SK-N-SH treated with all-trans-retinoic acid at 6 μM for 48 hours (cell line): ENCODE data around the gene MPDU1.
A peak's percentile ranks its signal among the peaks of the same experiment; 100 is the strongest.

Experiments
- ATAC-seq: fragments of 200-7000 bp; cut with Tn5 transposase; 3 replicates; pipeline ENCODE4 v1.9.1; 2020; ENCODE audit warnings: mild to moderate bottlenecking, moderate library complexity
- ARNTL ChIP-seq: fragments of 450-650 bp; formaldehyde crosslinking; IDR thresholded peaks from 2 replicates; pipeline ENCODE4 v1.5.0; 2020; ENCODE audit warnings: low read depth, mild to moderate bottlenecking, moderate library complexity, borderline replicate concordance
- BACH2 ChIP-seq: fragments of 250-450 bp; sonication (Bioruptor Pico); IDR thresholded peaks from 2 replicates; pipeline ENCODE4 v1.9.0; 2021; ENCODE audit warnings: mild to moderate bottlenecking, borderline replicate concordance
- CREB5 ChIP-seq: fragments of 250-450 bp; sonication (Bioruptor Pico); IDR thresholded peaks from 2 replicates; pipeline ENCODE4 v1.5.1; 2020; ENCODE audit warnings: low read depth, mild to moderate bottlenecking, moderate library complexity
- CSDC2 ChIP-seq: fragments of 250-450 bp; sonication (Bioruptor Pico); IDR thresholded peaks from 2 replicates; pipeline ENCODE4 v1.5.0; 2020; ENCODE audit warnings: mild to moderate bottlenecking, moderate library complexity
- ESRRG ChIP-seq: fragments of 250-450 bp; sonication (Bioruptor Pico); IDR thresholded peaks from 2 replicates; pipeline ENCODE4 v1.6.1; 2021; ENCODE audit warnings: mild to moderate bottlenecking
- GLIS3 ChIP-seq: fragments of 250-450 bp; sonication (Bioruptor Pico); IDR thresholded peaks from 2 replicates; pipeline ENCODE4 v1.5.0; 2020; ENCODE audit warnings: mild to moderate bottlenecking, moderate library complexity
- ISL1 ChIP-seq: fragments of 250-450 bp; sonication (Bioruptor Pico); IDR thresholded peaks from 2 replicates; pipeline ENCODE4 v2.1.2; 2022; ENCODE audit warnings: mild to moderate bottlenecking, moderate library complexity
- OSR1 ChIP-seq: fragments of 250-450 bp; sonication (Bioruptor Pico); IDR thresholded peaks from 2 replicates; pipeline ENCODE4 v1.8.0; 2022; ENCODE audit warnings: moderate library complexity, mild to moderate bottlenecking, inconsistent platforms
- PATZ1 ChIP-seq: fragments of 250-450 bp; sonication (Bioruptor Pico); IDR thresholded peaks from 2 replicates; pipeline ENCODE4 v1.8.0; 2020; ENCODE audit warnings: mild to moderate bottlenecking, moderate library complexity, borderline replicate concordance
- POU6F1 ChIP-seq: fragments of 250-450 bp; sonication (Bioruptor Pico); IDR thresholded peaks from 2 replicates; pipeline ENCODE4 v1.8.0; 2021; ENCODE audit warnings: low read depth, mild to moderate bottlenecking, moderate library complexity, borderline replicate concordance
- PPARA ChIP-seq: fragments of 250-450 bp; sonication (Bioruptor Pico); IDR thresholded peaks from 2 replicates; pipeline ENCODE4 v1.5.0; 2020; ENCODE audit warnings: mild to moderate bottlenecking, borderline replicate concordance
- RARB ChIP-seq: fragments of 250-450 bp; sonication (Bioruptor Pico); IDR thresholded peaks from 2 replicates; pipeline ENCODE4 v1.8.0; 2021; ENCODE audit warnings: mild to moderate bottlenecking, moderate library complexity
- TCF4 ChIP-seq: fragments of 250-450 bp; sonication (Bioruptor Pico); IDR thresholded peaks from 2 replicates; pipeline ENCODE4 v1.8.0; 2021; ENCODE audit warnings: mild to moderate bottlenecking, moderate library complexity, borderline replicate concordance
- TOX ChIP-seq: fragments of 250-450 bp; sonication (Bioruptor Pico); IDR thresholded peaks from 2 replicates; pipeline ENCODE4 v1.8.0; 2021; ENCODE audit warnings: mild to moderate bottlenecking, moderate library complexity, borderline replicate concordance
- ZC3H10 ChIP-seq: fragments of 250-450 bp; sonication (Bioruptor Pico); IDR thresholded peaks from 2 replicates; pipeline ENCODE4 v1.5.1; 2021; ENCODE audit warnings: mild to moderate bottlenecking, moderate library complexity
- ZFP3 ChIP-seq: fragments of 250-450 bp; sonication (Bioruptor Pico); IDR thresholded peaks from 2 replicates; pipeline ENCODE4 v1.5.0; 2020; ENCODE audit warnings: mild to moderate bottlenecking, moderate library complexity
- ZFP30 ChIP-seq: fragments of 450-650 bp; formaldehyde crosslinking; IDR thresholded peaks from 2 replicates; pipeline ENCODE4 v1.5.0; 2022; ENCODE audit warnings: mild to moderate bottlenecking, moderate library complexity
- ZNF565 ChIP-seq: fragments of 450-650 bp; formaldehyde crosslinking; conservative IDR thresholded peaks from 2 replicates; pipeline ENCODE4 v1.5.0; 2020; ENCODE audit warnings: low read depth, mild to moderate bottlenecking, moderate library complexity
- ZNF70 ChIP-seq: fragments of 450-650 bp; formaldehyde crosslinking; IDR thresholded peaks from 2 replicates; pipeline ENCODE4 v1.5.0; 2020; ENCODE audit warnings: mild to moderate bottlenecking, moderate library complexity
- ZNF8 ChIP-seq: fragments of 450-650 bp; formaldehyde crosslinking; IDR thresholded peaks from 2 replicates; pipeline ENCODE4 v1.5.0; 2020; ENCODE audit warnings: mild to moderate bottlenecking, moderate library complexity
- TF ChIP-seq, protein P1 (sequence below): fragments of 250-450 bp; sonication (Bioruptor Pico); IDR thresholded peaks from 2 replicates; pipeline ENCODE4 v1.5.0; 2020; ENCODE audit warnings: mild to moderate bottlenecking, moderate library complexity

MPDU1 gene

DNA sequence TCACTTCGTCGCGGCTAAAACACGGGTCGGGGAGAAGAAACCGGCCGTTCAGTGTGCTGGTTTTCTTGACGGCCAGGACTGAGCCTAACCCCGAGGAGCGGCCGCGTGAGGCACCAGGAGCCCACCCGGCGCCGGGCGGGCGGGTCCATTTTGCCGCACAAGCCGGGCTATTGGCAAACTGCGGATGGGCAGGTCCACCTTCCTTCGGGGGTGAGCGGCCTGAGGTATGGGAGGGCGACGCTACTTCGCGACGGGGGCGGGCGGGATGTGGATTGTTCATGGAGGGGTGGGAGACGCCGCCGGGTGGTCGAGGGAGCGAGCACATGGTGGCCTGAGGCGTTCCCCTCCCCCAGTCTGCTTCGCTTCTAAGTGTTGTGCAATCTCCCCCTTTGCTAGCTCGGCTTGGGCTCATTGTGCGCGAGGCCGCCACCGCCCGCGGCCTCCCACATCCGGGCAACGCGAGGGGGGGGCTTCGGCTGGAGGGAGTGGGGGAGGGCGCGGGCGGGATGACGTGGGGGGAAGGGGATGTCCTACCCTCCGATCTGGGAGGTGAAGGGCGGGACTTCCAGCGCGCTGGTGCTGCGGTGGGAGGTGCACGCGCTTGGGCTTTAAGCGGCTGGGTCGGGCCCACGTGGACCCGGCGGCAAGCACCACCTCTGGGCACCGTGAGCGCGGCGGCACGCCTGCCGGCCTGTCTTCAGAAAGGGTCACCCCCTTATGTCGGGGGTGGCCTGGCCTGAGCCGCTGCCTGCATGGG, 10.2 kb upstream of the MPDU1 start:
- TF ChIP-seq POU6F1 (CRISPR knock-in tag) (no peak), CREB5 (CRISPR knock-in tag) (0 out of 2 replicates have a peak, but pooled peaks have one; percentile 15), ARNTL (CRISPR knock-in tag) (no peak), TOX (CRISPR knock-in tag) (no peak), ZFP30 (peak; percentile 23; the same call in 1 of the 2 replicates), PPARA (no peak), ZFP3 (CRISPR knock-in tag) (no peak), PATZ1 (CRISPR knock-in tag) (no peak; the same call in 1 of the 2 replicates), ZC3H10 (CRISPR knock-in tag) (no peak), OSR1 (no peak), CSDC2 (CRISPR knock-in tag) (no peak), TCF4 (CRISPR knock-in tag) (no peak), GLIS3 (CRISPR knock-in tag) (no peak; the same call in 1 of the 2 replicates), ISL1 (CRISPR knock-in tag) (no peak), ESRRG (peak; percentile 62; the same call in 1 of the 2 replicates), RARB (CRISPR knock-in tag) (no peak), ZNF70 (CRISPR knock-in tag) (no peak), ZNF565 (CRISPR knock-in tag) (no peak), BACH2 (CRISPR knock-in tag) (no peak), ZNF8 (no peak; the same call in 1 of the 2 replicates)
- TF ChIP-seq, protein P1, sequence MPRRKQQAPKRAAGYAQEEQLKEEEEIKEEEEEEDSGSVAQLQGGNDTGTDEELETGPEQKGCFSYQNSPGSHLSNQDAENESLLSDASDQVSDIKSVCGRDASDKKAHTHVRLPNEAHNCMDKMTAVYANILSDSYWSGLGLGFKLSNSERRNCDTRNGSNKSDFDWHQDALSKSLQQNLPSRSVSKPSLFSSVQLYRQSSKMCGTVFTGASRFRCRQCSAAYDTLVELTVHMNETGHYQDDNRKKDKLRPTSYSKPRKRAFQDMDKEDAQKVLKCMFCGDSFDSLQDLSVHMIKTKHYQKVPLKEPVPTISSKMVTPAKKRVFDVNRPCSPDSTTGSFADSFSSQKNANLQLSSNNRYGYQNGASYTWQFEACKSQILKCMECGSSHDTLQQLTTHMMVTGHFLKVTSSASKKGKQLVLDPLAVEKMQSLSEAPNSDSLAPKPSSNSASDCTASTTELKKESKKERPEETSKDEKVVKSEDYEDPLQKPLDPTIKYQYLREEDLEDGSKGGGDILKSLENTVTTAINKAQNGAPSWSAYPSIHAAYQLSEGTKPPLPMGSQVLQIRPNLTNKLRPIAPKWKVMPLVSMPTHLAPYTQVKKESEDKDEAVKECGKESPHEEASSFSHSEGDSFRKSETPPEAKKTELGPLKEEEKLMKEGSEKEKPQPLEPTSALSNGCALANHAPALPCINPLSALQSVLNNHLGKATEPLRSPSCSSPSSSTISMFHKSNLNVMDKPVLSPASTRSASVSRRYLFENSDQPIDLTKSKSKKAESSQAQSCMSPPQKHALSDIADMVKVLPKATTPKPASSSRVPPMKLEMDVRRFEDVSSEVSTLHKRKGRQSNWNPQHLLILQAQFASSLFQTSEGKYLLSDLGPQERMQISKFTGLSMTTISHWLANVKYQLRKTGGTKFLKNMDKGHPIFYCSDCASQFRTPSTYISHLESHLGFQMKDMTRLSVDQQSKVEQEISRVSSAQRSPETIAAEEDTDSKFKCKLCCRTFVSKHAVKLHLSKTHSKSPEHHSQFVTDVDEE (CRISPR knock-in tag) = no peak
- TF ChIP-seq, all 23 proteins: peak for 3
- peak; percentile 44 for ATAC-seq

- no peak for ATAC-seq
- TF ChIP-seq CREB5 (CRISPR knock-in tag) (no peak), ZNF565 (CRISPR knock-in tag) (no peak), BACH2 (CRISPR knock-in tag) (no peak), ARNTL (CRISPR knock-in tag) (no peak), POU6F1 (CRISPR knock-in tag) (no peak), ZFP3 (CRISPR knock-in tag) (no peak), OSR1 (no peak)
Observed at GRCh38 chr17:7574176-7574953, 9.3 kb upstream of the MPDU1 start.
